CD14-positive monocyte (primary cell): ENCODE data around the gene EYS. TPM values are rescaled to one million over a fixed set of nuclear protein-coding genes. Genes with fewer than 3 reads are reported as not detected.
A peak's percentile ranks its signal among the peaks of the same experiment; 100 is the strongest.

ENCODE experiments used
- DNase-seq, 3 donors: peaks; one replicate each; pipeline ENCODE4 v3.0.0-alpha.2; 2011 to 2022
- H2AFZ ChIP-seq: 2 replicates; pipeline ENCODE4 v1.6.0; 2012; ENCODE audit warnings: mild to moderate bottlenecking, low read depth, low read length, inconsistent platforms; ENCODE audit not compliant: insufficient read depth, poor library complexity, severe bottlenecking
- H3K27ac ChIP-seq, 2 donors: 1 replicate in 1 of 2; 2 replicates in 1 of 2; pipeline ENCODE4 v1.5.1; 2012 to 2013; ENCODE audit warnings: low read length in 2 of 2, control low read depth in 1 of 2, inconsistent platforms in 1 of 2, low read depth in 1 of 2, mild to moderate bottlenecking in 1 of 2
- H3K27me3 ChIP-seq, 2 donors: one replicate each; pipeline versions ENCODE4 v1.6.0 to v1.6.1; 2011 to 2013; ENCODE audit warnings: low read length in 2 of 2; ENCODE audit not compliant: control insufficient read depth in 2 of 2, insufficient read depth in 2 of 2
- H3K36me3 ChIP-seq, 2 donors: replicated peaks in 1 of 2; 1 replicate in 1 of 2; 2 replicates in 1 of 2; pipeline versions ENCODE4 v1.5.1 to v1.6.1; 2012 to 2013; ENCODE audit warnings: low read length in 2 of 2, control low read depth in 1 of 2, inconsistent platforms in 1 of 2, mild to moderate bottlenecking in 1 of 2; ENCODE audit not compliant: insufficient read depth in 2 of 2, control insufficient read depth in 1 of 2
- H3K4me1 ChIP-seq, 2 donors: 1 replicate in 1 of 2; 2 replicates in 1 of 2; pipeline versions ENCODE4 v1.5.1 to v1.6.1; 2012 to 2013; ENCODE audit warnings: low read length in 2 of 2, control low read depth in 1 of 2, inconsistent platforms in 1 of 2, mild to moderate bottlenecking in 1 of 2, moderate library complexity in 1 of 2; ENCODE audit not compliant: insufficient read depth in 2 of 2, control insufficient read depth in 1 of 2
- H3K4me2 ChIP-seq: replicated peaks from 2 replicates; pipeline ENCODE3; 2012; ENCODE audit warnings: low read length, moderate library complexity, mild to moderate bottlenecking; ENCODE audit not compliant: poor library complexity, severe bottlenecking; ENCODE audit errors: extremely low read depth
- H3K4me3 ChIP-seq, 3 experiments: fragments of 200-600 bp in 1 of 3; sonication (generic) in 1 of 3; replicated peaks in 1 of 3; 1 replicate in 2 of 3; 2 replicates in 1 of 3; pipeline ENCODE4 v1.5.1; 2011 to 2013; ENCODE audit warnings: low read length in 3 of 3, mild to moderate bottlenecking in 3 of 3, control low read depth in 2 of 3, low read depth in 2 of 3, inconsistent platforms in 1 of 3, moderate library complexity in 1 of 3
- H3K79me2 ChIP-seq: 2 replicates; pipeline ENCODE4 v1.6.0; 2012; ENCODE audit warnings: mild to moderate bottlenecking, control low read depth, inconsistent platforms, low read length, moderate library complexity; ENCODE audit not compliant: insufficient read depth
- H3K9ac ChIP-seq: 2 replicates; pipeline ENCODE4 v1.6.0; 2017; ENCODE audit warnings: low read length, mild to moderate bottlenecking; ENCODE audit not compliant: insufficient read depth, poor library complexity, severe bottlenecking
- H3K9me3 ChIP-seq, 2 donors: replicated peaks in 1 of 2; 1 replicate in 1 of 2; 2 replicates in 1 of 2; pipeline versions ENCODE4 v1.5.1 to v1.6.1; 2012 to 2013; ENCODE audit warnings: low read length in 2 of 2, control low read depth in 1 of 2; ENCODE audit not compliant: control insufficient read depth in 1 of 2, insufficient read depth in 1 of 2
- H4K20me1 ChIP-seq: 2 replicates; pipeline ENCODE4 v1.6.0; 2012; ENCODE audit warnings: mild to moderate bottlenecking, low read length, control low read depth, moderate library complexity; ENCODE audit not compliant: insufficient read depth
- H3K27ac Mint-ChIP-seq, 7 donors: one replicate each; pipeline ENCODE4 v1.8.0; 2020; ENCODE audit warnings: mild to moderate bottlenecking in 7 of 7, mixed read lengths in 7 of 7, moderate library complexity in 6 of 7, inconsistent platforms in 2 of 7
- H3K27me3 Mint-ChIP-seq, 3 donors: one replicate each; pipeline ENCODE4 v1.8.0; 2021 to 2022; ENCODE audit warnings: low read depth in 3 of 3, mild to moderate bottlenecking in 3 of 3, mixed read lengths in 3 of 3, moderate library complexity in 3 of 3, inconsistent platforms in 1 of 3
- H3K36me3 Mint-ChIP-seq, 2 donors: one replicate each; pipeline ENCODE4 v1.8.0; 2020; ENCODE audit warnings: mixed read lengths in 2 of 2, inconsistent platforms in 1 of 2, mild to moderate bottlenecking in 1 of 2
- H3K4me1 Mint-ChIP-seq: one replicate; pipeline ENCODE4 v1.8.0; 2020; ENCODE audit warnings: mild to moderate bottlenecking, mixed read lengths
- H3K4me3 Mint-ChIP-seq, 2 donors: one replicate each; pipeline ENCODE4 v1.8.0; 2020; ENCODE audit warnings: mild to moderate bottlenecking in 2 of 2, mixed read lengths in 2 of 2, moderate library complexity in 1 of 2
- H3K9me3 Mint-ChIP-seq, 7 donors: one replicate each; pipeline ENCODE4 v1.8.0; 2020 to 2022; ENCODE audit warnings: mixed read lengths in 7 of 7, mild to moderate bottlenecking in 6 of 7, moderate library complexity in 6 of 7, inconsistent platforms in 2 of 7
- CTCF ChIP-seq: fragments of 200-600 bp; IDR thresholded peaks from one replicate; pipeline ENCODE4 v1.8.0; 2022; ENCODE audit warnings: antibody characterized with exemption, mild to moderate bottlenecking
- WGBS: methylation state at CpG from one replicate; pipeline ENCODE4 v1.1.5; 2013; ENCODE audit warnings: missing lambda C conversion rate; ENCODE audit not compliant: insufficient coverage; 5-methylcytosine and 5-hydroxymethylcytosine counted together
- intact Hi-C, 2 donors: fragments of 100-400 bp; cut with micrococcal nuclease; formaldehyde crosslinking; loops; one replicate each; pipeline versions ENCODE4 v1.15.0 to v1.15.1; 2023
- polyA plus RNA-seq, 3 donors: library from polyadenylated mRNA; depleted of rRNA in 1 of 3; unstranded in 2 of 3; stranded (reverse) in 1 of 3; fragments of 300-500 nt in 2 of 3; fragments of >200 nt in 1 of 3; fragmentation: Illumina TruSeq in 2 of 3; gene quantifications; 1 replicate in 2 of 3; 2 replicates in 1 of 3; pipeline ENCODE4 v1.2.3, GENCODE V29; 2012 to 2021

Gene EYS
- polyA plus RNA-seq, 3 donors, result 0.01 to 0.03 TPM; not detected in 1

- H3K4me1 Mint-ChIP-seq, result peaks cover 40% of the 10 kb centered on the region
- no peaks in the 10 kb centered on the region for H4K20me1 ChIP-seq
- peak overlapping the region; percentile 38 for H3K4me2 ChIP-seq
- H3K27ac Mint-ChIP-seq, result peak overlapping the region in 6 of 7 donors; percentile 14 to 80 (median 60)
- H3K27me3 Mint-ChIP-seq, result no peaks in the 10 kb centered on the region
- no peak for DNase-seq
- H3K36me3 ChIP-seq, result no peaks in the 10 kb centered on the region
- no peaks in the 10 kb centered on the region for H3K79me2 ChIP-seq
- H3K27me3 ChIP-seq, result no peaks in the 10 kb centered on the region
- H3K9me3 ChIP-seq, result no peaks in the 10 kb centered on the region
- peak overlapping the region in 1 of 3 experiments; percentile 39 for H3K4me3 ChIP-seq
- H3K4me3 Mint-ChIP-seq, result peak overlapping the region; percentile 45 to 76
- H3K27ac ChIP-seq, result peak overlapping the region; percentile 23 to 27
- H3K4me1 ChIP-seq, result peaks cover 25 to 30% of the 10 kb centered on the region in 2 donors
- H3K9ac ChIP-seq, result no peak overlapping the region
- TF ChIP-seq CTCF, result peak; percentile 20
- intact Hi-C loops, result loop anchor here in 1 of 2 donors (10.0 kb wide), 1 partner anchor 472 kb away; no protein-coding TSS in a partner anchor
- H3K36me3 Mint-ChIP-seq, result peaks cover 0 to 5% of the 10 kb centered on the region in 2 donors
- peak overlapping the region; percentile 23 for H2AFZ ChIP-seq
- no peaks in the 10 kb centered on the region for H3K9me3 Mint-ChIP-seq
- 100% methylated on average over 1 of the region's 1 CpG for WGBS
Observed at GRCh38 chr6:63816982-63817436, 1890.0 kb downstream of the EYS start.

DNA sequence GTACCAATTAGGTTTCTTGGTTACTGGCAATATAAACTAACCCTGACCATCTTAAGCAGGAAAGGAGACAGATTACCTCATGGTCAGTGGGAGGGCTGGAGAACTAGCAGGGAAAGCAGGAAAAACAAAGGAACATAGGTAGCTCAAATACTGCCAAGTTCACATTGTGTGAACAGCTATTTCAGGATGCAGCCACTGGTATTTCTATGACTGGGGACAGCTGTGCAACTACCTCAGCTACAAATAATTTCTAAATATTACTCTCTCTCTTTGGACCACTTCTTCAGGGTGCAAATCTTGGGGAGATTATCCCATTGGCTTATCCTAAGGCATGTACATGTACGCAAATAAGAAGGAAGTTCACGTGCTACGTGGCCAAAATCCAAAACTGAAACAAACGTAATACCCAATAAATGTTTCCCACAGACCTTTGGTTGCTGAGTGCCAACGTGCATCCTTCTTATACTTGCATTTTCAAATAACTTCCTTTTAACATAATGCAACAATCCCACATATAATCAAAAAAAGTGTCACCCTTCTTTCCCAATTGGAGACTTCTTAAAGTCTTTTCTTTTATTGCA is 1890.5 kb downstream of the EYS start:
- H3K4me1 ChIP-seq, result peaks cover 25 to 30% of the 10 kb centered on the region in 2 donors
- H3K9ac ChIP-seq, result no peak overlapping the region
- Mint-ChIP-seq H3K36me3 (peaks cover 3 to 5% of the 10 kb centered on the region in 2 donors), H3K4me3 (peak overlapping the region; percentile 45 to 76), H3K9me3 (no peaks in the 10 kb centered on the region), H3K4me1 (peaks cover 40% of the 10 kb centered on the region), H3K27ac (peak overlapping the region in 6 of 7 donors; percentile 14 to 80 (median 63)), H3K27me3 (no peaks in the 10 kb centered on the region)
- H3K79me2 ChIP-seq, result no peaks in the 10 kb centered on the region
- H3K4me2 ChIP-seq, result peak overlapping the region; percentile 38
- peak overlapping the region; percentile 23 for H2AFZ ChIP-seq
- intact Hi-C loops, result loop anchor here in 1 of 2 donors (10.0 kb wide), 1 partner anchor 472 kb away; no protein-coding TSS in a partner anchor
- no peaks in the 10 kb centered on the region for H3K27me3 ChIP-seq
- H3K4me3 ChIP-seq, result peak overlapping the region in 2 of 3 experiments; percentile 27 to 39
- 0% methylated on average over 4 of the region's 5 CpGs for WGBS
- no peaks in the 10 kb centered on the region for H3K36me3 ChIP-seq
- no peaks in the 10 kb centered on the region for H3K9me3 ChIP-seq
- no peak for TF ChIP-seq CTCF
- DNase-seq, result peak; percentile 8 to 30 (median 12)
- no peaks in the 10 kb centered on the region for H4K20me1 ChIP-seq
- peak overlapping the region in 1 of 2 donors; percentile 23 for H3K27ac ChIP-seq
